Cardiac muscle cell (in vitro differentiated cells and primary cell): ENCODE measurements around the gene ABCC11. TPM values are rescaled to one million over a fixed set of nuclear protein-coding genes. Genes with fewer than 3 reads are reported as not detected.

Experiments used
- DNase-seq, 2 donors: peaks; one replicate each; pipeline versions ENCODE4 v3.0.0 to v3.0.0-alpha.2; 2010 to 2017; ENCODE audit warnings: low read depth in 1 of 2, low spot score in 1 of 2
- H3K27ac ChIP-seq: fragments of 200-600 bp; sonication (generic); 2 replicates; pipeline ENCODE4 v1.5.1; 2016
- H3K27me3 ChIP-seq: fragments of 200-600 bp; sonication (generic); 2 replicates; pipeline ENCODE4 v1.6.0; 2016; ENCODE audit warnings: control low read depth
- H3K36me3 ChIP-seq: fragments of 200-600 bp; sonication (generic); 2 replicates; pipeline ENCODE4 v1.5.1; 2016; ENCODE audit warnings: control low read depth
- H3K4me1 ChIP-seq: fragments of 200-600 bp; sonication (generic); 2 replicates; pipeline ENCODE4 v1.8.1; 2017; ENCODE audit warnings: low read depth, mild to moderate bottlenecking, mixed run types
- H3K4me3 ChIP-seq: fragments of 200-600 bp; sonication (generic); 2 replicates; pipeline ENCODE4 v1.5.1; 2016; ENCODE audit warnings: mild to moderate bottlenecking
- H3K9me3 ChIP-seq: fragments of 200-600 bp; sonication (generic); 2 replicates; pipeline ENCODE4 v1.5.1; 2017; ENCODE audit warnings: low read depth, mild to moderate bottlenecking, control low read depth
- CTCF ChIP-seq: IDR thresholded peaks from 2 replicates; pipeline ENCODE4 v1.5.1; 2012; ENCODE audit warnings: low read depth, mild to moderate bottlenecking, low read length
- polyA plus RNA-seq: library from polyadenylated mRNA; unstranded; fragments of >200 nt; fragmentation: Nextera tagmentation; extraction: Ambion mirVana; gene quantifications from 2 replicates; pipeline ENCODE4 v1.2.1, GENCODE V29; 2016
- total RNA-seq: library from RNA; depleted of rRNA; stranded (reverse); fragments of >200 nt; gene quantifications from 2 replicates; pipeline ENCODE4 v1.2.3, GENCODE V29; 2016

Gene ABCC11
- total and polyA plus RNA-seq, 2 experiments from 2014 or later = 0.05 to 0.18 TPM

DNA sequence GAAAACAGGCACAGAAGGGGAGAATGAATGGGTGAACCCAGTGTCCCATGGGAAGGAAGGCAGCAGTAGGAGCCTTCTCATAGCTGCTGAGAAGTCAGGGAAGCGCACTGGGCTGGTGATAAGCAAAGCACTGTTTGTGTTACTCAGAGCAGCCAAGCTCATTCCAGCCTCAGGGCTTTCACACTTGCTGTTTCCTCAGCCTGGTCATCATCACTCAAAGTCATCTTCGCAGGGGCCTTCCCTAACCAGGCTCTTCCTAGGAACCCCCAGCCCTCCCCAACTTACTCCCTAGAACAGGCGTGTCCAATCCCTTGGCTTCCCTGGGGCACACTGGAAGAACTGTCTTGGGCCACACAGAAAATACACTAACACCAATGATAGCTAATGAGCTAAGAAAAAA lies 35.3 kb downstream of the ABCC11 start:
- no peaks in the 10 kb centered on the region for H3K27me3 ChIP-seq
- no peak overlapping the region for H3K27ac ChIP-seq
- no peaks in the 10 kb centered on the region for H3K36me3 ChIP-seq
- no peaks in the 10 kb centered on the region for H3K4me1 ChIP-seq
- DNase-seq = no peak
- H3K4me3 ChIP-seq = no peak overlapping the region
- no peaks in the 10 kb centered on the region for H3K9me3 ChIP-seq
- no peak for TF ChIP-seq CTCF

DNA sequence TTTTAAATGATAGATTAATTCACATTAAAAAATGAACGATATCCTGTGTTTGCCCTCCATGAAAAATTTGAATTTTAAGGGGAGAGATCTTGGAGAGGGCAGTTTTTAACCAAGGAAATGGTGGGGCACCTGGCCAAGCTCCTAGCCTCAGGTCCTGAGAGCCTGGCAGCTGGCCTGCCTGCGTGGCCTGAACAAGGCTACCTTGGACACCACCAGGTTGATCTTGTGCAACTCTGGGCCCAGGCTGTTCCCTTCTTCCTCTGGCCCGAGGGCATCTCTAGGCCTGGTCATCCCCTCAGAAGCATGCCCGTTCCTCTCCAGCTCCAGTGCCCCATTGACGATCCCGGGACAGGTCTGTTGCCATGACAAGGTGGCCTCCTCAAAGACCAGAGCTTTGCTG lies 36.6 kb downstream of the ABCC11 start:
- no peaks in the 10 kb centered on the region for H3K27me3 ChIP-seq
- H3K4me1 ChIP-seq = no peaks in the 10 kb centered on the region
- TF ChIP-seq CTCF = no peak
- H3K9me3 ChIP-seq = no peaks in the 10 kb centered on the region
- no peaks in the 10 kb centered on the region for H3K36me3 ChIP-seq
- no peak for DNase-seq
- H3K4me3 ChIP-seq = no peak overlapping the region
- no peak overlapping the region for H3K27ac ChIP-seq

DNA sequence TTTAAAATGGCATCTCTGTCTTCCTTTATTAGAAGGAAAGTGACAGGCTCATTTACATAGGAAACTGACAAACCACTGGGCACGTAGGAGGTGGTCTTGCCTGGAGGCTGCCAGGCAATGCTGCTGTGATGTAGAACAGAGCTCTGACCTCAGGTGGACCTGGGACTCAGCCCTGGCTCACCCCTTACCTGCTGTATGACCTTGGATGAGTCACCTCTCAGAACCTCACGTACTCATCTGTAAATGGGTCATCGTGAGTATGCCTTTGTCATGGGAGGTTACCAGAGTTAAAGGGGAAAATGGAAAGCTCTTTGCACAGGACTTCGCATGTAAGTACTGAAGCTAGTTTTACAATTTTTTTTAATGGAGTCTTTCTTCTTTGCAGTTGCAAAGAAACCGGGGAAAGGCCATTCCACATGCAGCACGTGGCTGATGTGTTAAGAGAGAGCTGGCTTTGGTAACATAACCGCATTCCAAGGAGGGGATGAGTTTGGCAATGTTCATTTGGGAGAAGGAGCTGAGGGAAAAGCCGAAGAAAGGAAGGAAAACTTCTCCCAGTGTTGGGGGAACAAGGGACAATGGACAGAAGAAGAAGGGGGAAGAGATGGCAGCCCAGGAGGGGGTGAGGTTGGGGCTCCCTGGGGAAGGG lies 40.6 kb downstream of the ABCC11 start:
- no peaks in the 10 kb centered on the region for H3K27me3 ChIP-seq
- no peak overlapping the region for H3K4me3 ChIP-seq
- H3K27ac ChIP-seq = no peak overlapping the region
- peak in 1 of 2 donors; percentile 59 for DNase-seq
- H3K4me1 ChIP-seq = no peaks in the 10 kb centered on the region
- H3K9me3 ChIP-seq = no peaks in the 10 kb centered on the region
- no peaks in the 10 kb centered on the region for H3K36me3 ChIP-seq
- no peak for TF ChIP-seq CTCF

GRCh38 chr16:48204825-48205151 lies 42.6 kb downstream of the ABCC11 start:
- DNase-seq = no peak
- H3K4me1 ChIP-seq = no peaks in the 10 kb centered on the region
- H3K27me3 ChIP-seq = no peaks in the 10 kb centered on the region
- H3K4me3 ChIP-seq = no peak overlapping the region
- H3K9me3 ChIP-seq = no peaks in the 10 kb centered on the region
- no peak overlapping the region for H3K27ac ChIP-seq
- TF ChIP-seq CTCF = no peak
- H3K36me3 ChIP-seq = no peaks in the 10 kb centered on the region

DNA sequence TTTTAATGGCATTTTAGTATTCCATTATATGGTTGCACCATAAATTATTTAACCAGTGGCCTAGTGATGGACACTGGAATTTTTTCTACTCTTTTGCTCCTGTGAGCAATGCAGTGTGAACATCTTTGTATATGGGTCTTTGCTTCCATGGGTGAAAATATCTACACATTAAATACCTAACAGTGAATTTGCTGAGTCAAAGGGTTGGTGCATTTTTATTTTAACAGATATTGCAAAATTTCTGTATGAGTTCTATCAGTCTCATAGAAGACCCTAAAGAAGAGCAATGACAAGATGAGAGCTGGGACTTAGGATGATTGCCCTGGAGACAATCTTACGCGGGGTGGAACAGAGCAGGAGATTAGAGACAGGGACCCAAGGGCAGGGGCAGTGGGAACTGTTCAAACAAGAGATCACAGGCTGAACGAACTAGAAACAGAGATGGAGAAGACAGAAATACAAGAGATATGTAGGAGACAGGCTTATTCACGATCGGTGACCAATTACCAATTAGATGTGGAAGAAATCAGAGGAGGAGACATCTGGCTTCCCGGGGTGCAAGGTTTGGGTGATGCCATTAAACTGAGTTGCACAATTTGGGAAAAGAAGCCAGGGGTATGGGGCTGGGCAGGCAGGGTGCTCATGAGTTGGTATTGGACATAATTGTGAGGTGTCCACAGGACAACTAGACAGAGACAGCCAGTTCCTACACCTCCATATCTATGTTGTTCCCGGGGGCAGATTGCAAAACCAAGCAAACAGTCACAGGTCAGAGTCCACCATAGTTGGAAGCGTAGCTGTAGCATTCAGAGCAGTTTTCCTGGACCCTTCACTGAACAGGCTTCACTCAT lies 43.1 kb downstream of the ABCC11 start:
- H3K4me1 ChIP-seq = no peaks in the 10 kb centered on the region
- H3K36me3 ChIP-seq = no peaks in the 10 kb centered on the region
- H3K4me3 ChIP-seq = no peak overlapping the region
- no peak for TF ChIP-seq CTCF
- no peaks in the 10 kb centered on the region for H3K9me3 ChIP-seq
- no peak overlapping the region for H3K27ac ChIP-seq
- H3K27me3 ChIP-seq = no peaks in the 10 kb centered on the region
- no peak for DNase-seq
